ENCODE data around the gene SLC38A11.

The SLC38A11 gene

GRCh38 chr2:164891460-164891859 is 63.9 kb downstream of the SLC38A11 start:
- ATAC-seq (ENCODE audit: low read depth) (no peak), DNase-seq (ENCODE audit: low spot score) (no peak)
- Histone ChIP-seq H3K36me3 (ENCODE audit: low read depth) (no peaks in the 10 kb centered on the region), H3K27ac (ENCODE audit: poor library complexity, severe bottlenecking) (no peak overlapping the region), H3K27me3 (ENCODE audit: insufficient read depth, poor library complexity, severe bottlenecking) (no peaks in the 10 kb centered on the region), H3K9me3 (ENCODE audit: severe bottlenecking) (no peaks in the 10 kb centered on the region), H3K4me1 (ENCODE audit: insufficient read depth, poor library complexity, severe bottlenecking) (peaks cover 15% of the 10 kb centered on the region), H3K4me3 (ENCODE audit: severe bottlenecking) (no peak overlapping the region)
- TF ChIP-seq, protein P1, sequence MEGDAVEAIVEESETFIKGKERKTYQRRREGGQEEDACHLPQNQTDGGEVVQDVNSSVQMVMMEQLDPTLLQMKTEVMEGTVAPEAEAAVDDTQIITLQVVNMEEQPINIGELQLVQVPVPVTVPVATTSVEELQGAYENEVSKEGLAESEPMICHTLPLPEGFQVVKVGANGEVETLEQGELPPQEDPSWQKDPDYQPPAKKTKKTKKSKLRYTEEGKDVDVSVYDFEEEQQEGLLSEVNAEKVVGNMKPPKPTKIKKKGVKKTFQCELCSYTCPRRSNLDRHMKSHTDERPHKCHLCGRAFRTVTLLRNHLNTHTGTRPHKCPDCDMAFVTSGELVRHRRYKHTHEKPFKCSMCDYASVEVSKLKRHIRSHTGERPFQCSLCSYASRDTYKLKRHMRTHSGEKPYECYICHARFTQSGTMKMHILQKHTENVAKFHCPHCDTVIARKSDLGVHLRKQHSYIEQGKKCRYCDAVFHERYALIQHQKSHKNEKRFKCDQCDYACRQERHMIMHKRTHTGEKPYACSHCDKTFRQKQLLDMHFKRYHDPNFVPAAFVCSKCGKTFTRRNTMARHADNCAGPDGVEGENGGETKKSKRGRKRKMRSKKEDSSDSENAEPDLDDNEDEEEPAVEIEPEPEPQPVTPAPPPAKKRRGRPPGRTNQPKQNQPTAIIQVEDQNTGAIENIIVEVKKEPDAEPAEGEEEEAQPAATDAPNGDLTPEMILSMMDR (IDR thresholded peaks at IDR 0.05; ENCODE audit: poor library complexity, severe bottlenecking): no peak

GRCh38 chr2:164890544-164890943 is 64.8 kb downstream of the SLC38A11 start:
- no peak overlapping the region for H3K4me3 ChIP-seq (ENCODE audit: severe bottlenecking)
- TF ChIP-seq, protein P1 (IDR thresholded peaks at IDR 0.05; ENCODE audit: poor library complexity, severe bottlenecking): no peak
- DNase-seq (ENCODE audit: low spot score): no peak
- no peak overlapping the region for H3K27ac ChIP-seq (ENCODE audit: poor library complexity, severe bottlenecking)
- H3K9me3 ChIP-seq (ENCODE audit: severe bottlenecking): no peaks in the 10 kb centered on the region
- ATAC-seq (ENCODE audit: low read depth): no peak
- peaks cover 6% of the 10 kb centered on the region for H3K4me1 ChIP-seq (ENCODE audit: insufficient read depth, poor library complexity, severe bottlenecking)
- no peaks in the 10 kb centered on the region for H3K36me3 ChIP-seq (ENCODE audit: low read depth)
- no peaks in the 10 kb centered on the region for H3K27me3 ChIP-seq (ENCODE audit: insufficient read depth, poor library complexity, severe bottlenecking)

GRCh38 chr2:164888592-164888991 is 66.7 kb downstream of the SLC38A11 start:
- no peaks in the 10 kb centered on the region for H3K27me3 ChIP-seq (ENCODE audit: insufficient read depth, poor library complexity, severe bottlenecking)
- H3K27ac ChIP-seq (ENCODE audit: poor library complexity, severe bottlenecking): no peak overlapping the region
- TF ChIP-seq, protein P1 (IDR thresholded peaks at IDR 0.05; ENCODE audit: poor library complexity, severe bottlenecking): no peak
- ATAC-seq (ENCODE audit: low read depth): no peak
- no peak overlapping the region for H3K4me3 ChIP-seq (ENCODE audit: severe bottlenecking)
- no peaks in the 10 kb centered on the region for H3K9me3 ChIP-seq (ENCODE audit: severe bottlenecking)
- H3K4me1 ChIP-seq (ENCODE audit: insufficient read depth, poor library complexity, severe bottlenecking): no peaks in the 10 kb centered on the region
- DNase-seq (ENCODE audit: low spot score): no peak
- no peaks in the 10 kb centered on the region for H3K36me3 ChIP-seq (ENCODE audit: low read depth)

- no peaks in the 10 kb centered on the region for H3K9me3 ChIP-seq (ENCODE audit: severe bottlenecking)
- H3K27me3 ChIP-seq (ENCODE audit: insufficient read depth, poor library complexity, severe bottlenecking): no peaks in the 10 kb centered on the region
- no peak overlapping the region for H3K4me3 ChIP-seq (ENCODE audit: severe bottlenecking)
- ATAC-seq (ENCODE audit: low read depth) (no peak), DNase-seq (ENCODE audit: low spot score) (no peak)
- no peak overlapping the region for H3K27ac ChIP-seq (ENCODE audit: poor library complexity, severe bottlenecking)
- H3K36me3 ChIP-seq (ENCODE audit: low read depth): no peaks in the 10 kb centered on the region
- no peaks in the 10 kb centered on the region for H3K4me1 ChIP-seq (ENCODE audit: insufficient read depth, poor library complexity, severe bottlenecking)
- TF ChIP-seq, protein P1 (IDR thresholded peaks at IDR 0.05; ENCODE audit: poor library complexity, severe bottlenecking): no peak
Observed at GRCh38 chr2:164887434-164888144, 67.7 kb downstream of the SLC38A11 start.

DNA sequence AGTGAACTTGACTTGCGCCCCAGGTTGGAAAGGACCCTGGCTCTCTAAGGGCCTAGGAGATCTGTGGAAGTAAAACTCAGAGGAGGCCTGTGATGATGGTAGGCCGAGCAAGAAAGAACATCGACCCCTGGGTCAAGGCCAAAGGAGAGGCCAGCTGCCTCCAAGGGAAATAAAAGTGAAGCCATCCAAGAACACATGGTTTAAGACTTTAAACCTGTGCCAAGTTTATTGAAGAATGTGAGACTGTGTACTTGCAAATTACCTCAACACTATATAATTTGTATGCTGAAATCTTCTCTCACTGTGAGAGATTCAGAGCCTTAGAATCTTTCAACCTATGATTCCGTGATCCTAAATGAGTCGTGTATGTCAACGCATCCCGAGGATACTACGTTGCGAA is 73.0 kb downstream of the SLC38A11 start:
- H3K4me3 ChIP-seq (ENCODE audit: severe bottlenecking): no peak overlapping the region
- TF ChIP-seq, protein P1 (IDR thresholded peaks at IDR 0.05; ENCODE audit: poor library complexity, severe bottlenecking): no peak
- no peak overlapping the region for H3K27ac ChIP-seq (ENCODE audit: poor library complexity, severe bottlenecking)
- no peaks in the 10 kb centered on the region for H3K4me1 ChIP-seq (ENCODE audit: insufficient read depth, poor library complexity, severe bottlenecking)
- ATAC-seq (ENCODE audit: low read depth): no peak
- H3K9me3 ChIP-seq (ENCODE audit: severe bottlenecking): no peaks in the 10 kb centered on the region
- H3K27me3 ChIP-seq (ENCODE audit: insufficient read depth, poor library complexity, severe bottlenecking): no peaks in the 10 kb centered on the region
- DNase-seq (ENCODE audit: low spot score): no peak
- no peaks in the 10 kb centered on the region for H3K36me3 ChIP-seq (ENCODE audit: low read depth)

Data from RWPE2 (cell line).